Measurements from ENCODE around the gene PICALM.
"Not testable (repeated sequence)": the region's sequence is repeated elsewhere in the genome, so short reads cannot be mapped to it uniquely, and the experiment has no call there.

Gene PICALM

DNA sequence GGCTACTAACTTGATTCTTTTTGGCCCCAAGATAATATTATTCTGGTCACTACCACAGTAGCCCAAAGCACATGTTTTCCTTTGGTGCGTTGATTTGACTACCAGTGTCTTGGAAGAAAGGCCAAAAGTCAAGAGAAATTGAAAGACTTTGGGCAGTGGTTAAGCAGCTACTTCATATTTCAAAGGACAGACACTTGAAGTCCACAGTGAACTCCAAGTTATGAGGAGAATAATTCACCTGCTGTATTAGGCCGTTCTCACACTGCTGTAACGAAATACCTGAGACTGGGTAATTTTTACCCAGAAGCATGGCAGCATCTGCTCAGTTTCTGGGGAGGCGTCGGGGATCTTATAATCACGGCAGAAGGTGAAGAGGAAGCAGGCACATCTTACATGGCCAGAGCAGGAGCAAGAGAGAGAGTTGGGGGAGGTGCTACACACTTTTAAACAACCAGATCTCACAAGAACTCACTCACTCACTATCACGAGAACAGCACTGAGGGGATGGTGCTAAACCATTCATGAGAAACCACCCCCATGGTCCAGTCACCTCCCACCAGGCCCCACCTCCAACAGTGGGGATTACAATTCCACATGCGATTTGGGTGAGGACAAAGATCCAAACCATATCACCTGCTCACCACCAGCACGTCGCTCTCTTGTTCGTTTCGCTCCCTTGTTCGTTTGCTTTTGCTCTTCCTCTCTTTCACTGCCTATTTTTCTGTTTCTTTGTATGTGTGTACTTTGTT lies 40.2 kb upstream of the PICALM start:
- H3K4me3 ChIP-seq (ENCODE audit: low read depth, low read length) = no peak overlapping the region
- TF ChIP-seq, protein P1, sequence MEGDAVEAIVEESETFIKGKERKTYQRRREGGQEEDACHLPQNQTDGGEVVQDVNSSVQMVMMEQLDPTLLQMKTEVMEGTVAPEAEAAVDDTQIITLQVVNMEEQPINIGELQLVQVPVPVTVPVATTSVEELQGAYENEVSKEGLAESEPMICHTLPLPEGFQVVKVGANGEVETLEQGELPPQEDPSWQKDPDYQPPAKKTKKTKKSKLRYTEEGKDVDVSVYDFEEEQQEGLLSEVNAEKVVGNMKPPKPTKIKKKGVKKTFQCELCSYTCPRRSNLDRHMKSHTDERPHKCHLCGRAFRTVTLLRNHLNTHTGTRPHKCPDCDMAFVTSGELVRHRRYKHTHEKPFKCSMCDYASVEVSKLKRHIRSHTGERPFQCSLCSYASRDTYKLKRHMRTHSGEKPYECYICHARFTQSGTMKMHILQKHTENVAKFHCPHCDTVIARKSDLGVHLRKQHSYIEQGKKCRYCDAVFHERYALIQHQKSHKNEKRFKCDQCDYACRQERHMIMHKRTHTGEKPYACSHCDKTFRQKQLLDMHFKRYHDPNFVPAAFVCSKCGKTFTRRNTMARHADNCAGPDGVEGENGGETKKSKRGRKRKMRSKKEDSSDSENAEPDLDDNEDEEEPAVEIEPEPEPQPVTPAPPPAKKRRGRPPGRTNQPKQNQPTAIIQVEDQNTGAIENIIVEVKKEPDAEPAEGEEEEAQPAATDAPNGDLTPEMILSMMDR (IDR thresholded peaks at IDR 0.05; ENCODE audit: low read depth, low read length) = no peak

DNA sequence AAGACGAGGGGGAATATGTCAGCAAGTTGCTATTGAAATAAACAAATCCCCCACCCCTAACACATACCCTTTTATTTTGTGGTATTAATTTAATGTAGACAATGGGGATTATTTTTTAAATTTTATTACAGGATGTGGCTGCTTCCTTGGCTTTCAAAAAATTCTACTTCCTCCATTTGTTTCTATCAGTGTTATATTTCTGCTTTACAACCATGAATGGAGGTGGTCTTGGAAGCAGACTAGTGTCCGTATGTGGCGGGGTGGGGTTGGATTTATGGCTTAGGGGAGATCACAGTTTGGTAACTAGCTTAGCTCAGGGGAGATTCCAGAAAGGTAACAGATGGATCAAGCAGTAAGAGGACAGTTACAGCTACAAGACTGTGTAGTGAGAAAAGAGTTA lies 39.3 kb upstream of the PICALM start:
- TF ChIP-seq, protein P1 (IDR thresholded peaks at IDR 0.05; ENCODE audit: low read depth, low read length) = no peak
- no peak overlapping the region for H3K4me3 ChIP-seq (ENCODE audit: low read depth, low read length)

DNA sequence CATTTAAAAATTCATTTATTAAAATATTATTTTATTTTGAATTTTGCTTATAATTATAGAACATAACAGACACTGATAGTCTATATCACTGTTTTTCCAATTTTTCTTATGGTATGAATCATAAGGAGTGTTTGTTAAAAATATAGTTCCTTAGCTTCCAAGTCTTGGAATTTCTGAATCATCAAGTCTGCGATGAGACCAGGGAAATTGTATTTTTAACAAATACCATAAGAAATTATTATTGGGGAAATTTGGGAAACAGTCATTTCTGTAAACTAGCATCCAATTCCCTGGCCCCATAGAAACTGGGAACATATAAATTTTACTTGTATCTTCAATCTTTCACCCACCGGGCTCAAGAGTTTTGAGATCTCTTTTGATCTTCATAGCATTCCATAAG lies 38.0 kb upstream of the PICALM start:
- no peak overlapping the region for H3K4me3 ChIP-seq (ENCODE audit: low read depth, low read length)
- TF ChIP-seq, protein P1 (IDR thresholded peaks at IDR 0.05; ENCODE audit: low read depth, low read length) = no peak

DNA sequence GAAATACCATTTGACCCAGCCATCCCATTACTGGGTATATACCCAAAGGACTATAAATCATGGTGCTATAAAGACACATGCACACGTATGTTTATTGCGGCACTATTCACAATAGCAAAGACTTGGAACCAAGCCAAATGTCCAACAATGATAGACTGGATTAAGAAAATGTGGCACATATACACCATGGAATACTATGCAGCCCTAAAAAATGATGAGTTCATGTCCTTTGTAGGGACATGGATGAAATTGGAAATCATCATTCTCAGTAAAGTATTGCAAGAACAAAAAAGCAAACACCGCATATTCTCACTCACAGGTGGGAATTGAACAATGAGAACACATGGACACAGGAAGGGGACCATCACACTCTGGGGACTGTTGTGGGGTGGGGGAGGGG lies 37.1 kb upstream of the PICALM start:
- not testable (repeated sequence) for H3K4me3 ChIP-seq (ENCODE audit: low read depth, low read length)

GRCh38 chr11:86105601-86106000 lies 36.7 kb upstream of the PICALM start:
- not testable (repeated sequence) for H3K4me3 ChIP-seq (ENCODE audit: low read depth, low read length)

DNA sequence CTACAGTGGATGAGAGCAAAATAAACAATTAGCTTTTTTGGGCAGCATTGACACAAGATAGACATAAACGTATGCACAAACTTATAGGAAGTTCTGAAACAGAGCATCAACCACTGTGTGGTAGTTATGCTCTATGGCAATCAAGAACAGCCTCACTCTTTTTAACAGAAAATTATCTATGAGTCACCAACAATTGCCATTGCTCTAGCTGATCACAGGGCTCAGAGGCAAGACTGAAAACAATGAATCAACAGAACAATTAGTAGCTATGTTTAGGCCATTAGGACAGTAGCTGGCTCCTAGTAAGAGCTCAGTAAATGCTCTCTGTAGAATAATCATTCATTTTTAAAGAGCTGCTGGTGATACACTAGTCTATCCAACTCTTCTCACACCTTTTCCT lies 34.9 kb upstream of the PICALM start:
- TF ChIP-seq, protein P1 (IDR thresholded peaks at IDR 0.05; ENCODE audit: low read depth, low read length) = no peak
- no peak overlapping the region for H3K4me3 ChIP-seq (ENCODE audit: low read depth, low read length)

DNA sequence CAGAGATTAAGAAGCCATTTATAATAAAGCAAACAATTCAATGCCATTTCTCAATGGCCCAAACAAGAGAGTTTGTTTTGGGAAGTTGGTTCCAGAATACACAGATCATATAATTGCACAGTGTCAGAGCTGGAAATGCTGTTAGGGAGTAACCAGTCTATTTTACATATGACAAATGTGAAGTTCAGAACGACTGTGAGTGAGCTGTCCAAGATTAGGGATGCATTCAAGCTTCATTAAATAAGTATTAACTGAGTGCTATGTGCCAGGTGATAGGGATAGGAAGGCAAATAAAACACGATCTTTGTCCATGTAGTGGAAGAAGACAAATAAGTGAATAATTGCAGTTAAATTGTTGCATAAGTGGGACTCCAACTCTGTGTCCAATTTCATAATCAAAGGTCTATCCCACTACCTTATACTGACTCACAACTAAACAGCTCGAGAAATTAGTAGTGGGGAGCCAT lies 33.1 kb upstream of the PICALM start:
- H3K4me3 ChIP-seq (ENCODE audit: low read depth, low read length) = no peak overlapping the region
- TF ChIP-seq, protein P1 (IDR thresholded peaks at IDR 0.05; ENCODE audit: low read depth, low read length) = no peak

DNA sequence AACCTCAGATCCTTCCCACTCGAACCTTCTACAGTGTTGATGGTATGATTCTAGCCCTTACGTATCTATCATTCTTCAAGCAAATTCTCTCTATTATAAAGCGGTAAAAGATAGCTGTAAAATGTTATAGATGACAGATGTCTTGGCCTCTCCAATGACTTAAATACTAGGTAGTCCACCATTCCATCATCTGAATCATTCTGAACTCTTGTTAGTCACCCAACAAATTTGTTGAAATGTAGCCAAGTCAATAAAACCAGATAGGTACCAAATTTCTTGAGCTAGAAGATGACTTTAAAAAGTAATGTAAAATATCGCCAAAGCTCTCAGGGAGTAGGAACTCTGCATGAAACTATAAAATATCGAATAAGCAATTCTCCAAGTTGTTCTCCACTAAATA lies 32.6 kb upstream of the PICALM start:
- no peak overlapping the region for H3K4me3 ChIP-seq (ENCODE audit: low read depth, low read length)
- TF ChIP-seq, protein P1 (IDR thresholded peaks at IDR 0.05; ENCODE audit: low read depth, low read length) = no peak

Measured in WI38 (cell line).